Smooth muscle cell (in vitro differentiated cells): ENCODE results near the gene TBC1D1. TPM values are rescaled to one million over a fixed set of nuclear protein-coding genes. Genes with fewer than 3 reads are reported as not detected.

Source experiments
- DNase-seq: peaks from one replicate; lab custom pipeline; 2025; ENCODE audit not compliant: unreplicated experiment; lab: John Stamatoyannopoulos, UW
- H2AFZ ChIP-seq: fragments of 200-600 bp; sonication (generic); 2 replicates; pipeline ENCODE4 v1.6.0; 2016; ENCODE audit warnings: antibody characterized with exemption, low read depth, mild to moderate bottlenecking
- H3F3A ChIP-seq: fragments of 200-600 bp; sonication (generic); 2 replicates; pipeline ENCODE4 v1.6.0; 2017; ENCODE audit warnings: antibody characterized with exemption, low read depth
- H3K27ac ChIP-seq: fragments of 200-600 bp; sonication (generic); 2 replicates; pipeline ENCODE4 v1.5.1; 2016; ENCODE audit warnings: low read depth, mild to moderate bottlenecking
- H3K27me3 ChIP-seq: fragments of 200-600 bp; sonication (generic); 2 replicates; pipeline ENCODE4 v1.6.1; 2016; ENCODE audit warnings: low read depth, mild to moderate bottlenecking
- H3K36me3 ChIP-seq: fragments of 200-600 bp; sonication (generic); 2 replicates; pipeline ENCODE4 v1.5.1; 2016; ENCODE audit warnings: low read depth
- H3K4me1 ChIP-seq: fragments of 200-600 bp; sonication (generic); 2 replicates; pipeline ENCODE4 v1.5.1; 2016; ENCODE audit warnings: low read depth
- H3K4me2 ChIP-seq: fragments of 200-600 bp; sonication (generic); 2 replicates; pipeline ENCODE4 v1.6.0; 2016; ENCODE audit warnings: mild to moderate bottlenecking
- H3K4me3 ChIP-seq: fragments of 200-600 bp; sonication (generic); 2 replicates; pipeline ENCODE4 v1.5.1; 2016; ENCODE audit warnings: mild to moderate bottlenecking
- H3K79me2 ChIP-seq: fragments of 200-600 bp; sonication (generic); 2 replicates; pipeline ENCODE4 v1.6.0; 2016; ENCODE audit warnings: low read depth, mild to moderate bottlenecking
- H3K9ac ChIP-seq: fragments of 200-600 bp; sonication (generic); 2 replicates; pipeline ENCODE4 v1.6.0; 2016; ENCODE audit warnings: low read depth
- H3K9me3 ChIP-seq: fragments of 200-600 bp; sonication (generic); replicated peaks from 2 replicates; pipeline ENCODE4 v1.5.1; 2016; ENCODE audit warnings: low read depth
- H4K20me1 ChIP-seq: fragments of 200-600 bp; sonication (generic); 2 replicates; pipeline ENCODE4 v1.6.0; 2016; ENCODE audit warnings: low read depth
- CTCF ChIP-seq: fragments of 200-600 bp; sonication (generic); IDR thresholded peaks from 2 replicates; pipeline ENCODE4 v1.5.1; 2017; ENCODE audit warnings: borderline replicate concordance, mild to moderate bottlenecking, antibody characterized with exemption; ENCODE audit not compliant: insufficient read depth, poor library complexity, severe bottlenecking
- WGBS: methylation state at CpG from one replicate; pipeline ENCODE4 v1.1.7; 2016; ENCODE audit warnings: low lambda C conversion rate; 5-methylcytosine and 5-hydroxymethylcytosine counted together
- polyA plus RNA-seq: library from polyadenylated mRNA; unstranded; fragments of >200 nt; fragmentation: Nextera tagmentation; extraction: Ambion mirVana; gene quantifications from 2 replicates; pipeline ENCODE4 v1.2.1, GENCODE V29; 2016
- total RNA-seq: library from RNA; depleted of rRNA; stranded (reverse); fragments of >200 nt; gene quantifications from 2 replicates; pipeline ENCODE4 v1.2.3, GENCODE V29; 2014

Gene TBC1D1
- total and polyA plus RNA-seq, 2 experiments from 2014 or later, result 81.5 to 117 TPM

- Histone ChIP-seq H3K4me3 (no peak overlapping the region), H3K27me3 (no peaks in the 10 kb centered on the region), H2AFZ (no peak overlapping the region), H4K20me1 (peaks cover 21% of the 10 kb centered on the region), H3F3A (no peaks in the 10 kb centered on the region), H3K9ac (no peak overlapping the region), H3K27ac (no peak overlapping the region), H3K79me2 (peaks cover 61% of the 10 kb centered on the region), H3K9me3 (no peaks in the 10 kb centered on the region), H3K4me1 (peaks cover 25% of the 10 kb centered on the region), H3K36me3 (no peaks in the 10 kb centered on the region), H3K4me2 (no peak overlapping the region)
- no peak for TF ChIP-seq CTCF
- no peak for DNase-seq
- WGBS, result 100% methylated on average over 1 of the region's 1 CpG
These were observed 89.4 kb downstream of the TBC1D1 start for GRCh38 chr4:37980246-37980645.

GRCh38 chr4:37981425-37981824, 90.5 kb downstream of the TBC1D1 start:
- no peak for DNase-seq
- no peaks in the 10 kb centered on the region for H3K36me3 ChIP-seq
- peak overlapping the region; percentile 69 for H3K4me2 ChIP-seq
- peaks cover 33% of the 10 kb centered on the region for H4K20me1 ChIP-seq
- peaks cover 71% of the 10 kb centered on the region for H3K79me2 ChIP-seq
- TF ChIP-seq CTCF, result no peak
- peak overlapping the region; percentile 53 for H3K27ac ChIP-seq
- no peaks in the 10 kb centered on the region for H3K27me3 ChIP-seq
- H3K9me3 ChIP-seq, result no peaks in the 10 kb centered on the region
- H3F3A ChIP-seq, result no peaks in the 10 kb centered on the region
- H3K4me1 ChIP-seq, result peaks cover 25% of the 10 kb centered on the region
- H2AFZ ChIP-seq, result no peak overlapping the region
- H3K4me3 ChIP-seq, result no peak overlapping the region
- H3K9ac ChIP-seq, result no peak overlapping the region
- WGBS, result 36% methylated on average over 4 of the region's 4 CpGs

- Histone ChIP-seq H2AFZ (no peak overlapping the region), H3K9me3 (no peaks in the 10 kb centered on the region), H3K27ac (peak overlapping the region; percentile 53), H3K27me3 (no peaks in the 10 kb centered on the region), H3K4me3 (no peak overlapping the region), H3K9ac (no peak overlapping the region), H3K36me3 (no peaks in the 10 kb centered on the region), H3K4me2 (peak overlapping the region; percentile 69), H3K4me1 (peaks cover 25% of the 10 kb centered on the region), H4K20me1 (peaks cover 38% of the 10 kb centered on the region), H3F3A (no peaks in the 10 kb centered on the region), H3K79me2 (peaks cover 76% of the 10 kb centered on the region)
- DNase-seq, result no peak
- WGBS, result 31% methylated on average over 7 of the region's 7 CpGs
- TF ChIP-seq CTCF, result no peak
These were observed 91.2 kb downstream of the TBC1D1 start for GRCh38 chr4:37981844-37982720.
